ENCODE results near the gene BACH2.

Gene BACH2

GRCh38 chr6:90264561-90264960, 32.1 kb downstream of the BACH2 start:
- TF ChIP-seq CTCF (IDR thresholded peaks at IDR 0.05; ENCODE audit: borderline replicate concordance, insufficient read depth, low read depth, low read length): no peak
- H3K4me3 ChIP-seq (ENCODE audit: low read depth, low read length): no peak overlapping the region

- TF ChIP-seq CTCF (IDR thresholded peaks at IDR 0.05; ENCODE audit: borderline replicate concordance, insufficient read depth, low read depth, low read length): no peak
- no peak overlapping the region for H3K4me3 ChIP-seq (ENCODE audit: low read depth, low read length)
Observed at GRCh38 chr6:90263633-90264032, 33.0 kb downstream of the BACH2 start.

GRCh38 chr6:90261801-90262200, 34.8 kb downstream of the BACH2 start:
- no peak overlapping the region for H3K4me3 ChIP-seq (ENCODE audit: low read depth, low read length)
- no peak for TF ChIP-seq CTCF (IDR thresholded peaks at IDR 0.05; ENCODE audit: borderline replicate concordance, insufficient read depth, low read depth, low read length)

- no peak overlapping the region for H3K4me3 ChIP-seq (ENCODE audit: low read depth, low read length)
- no peak for TF ChIP-seq CTCF (IDR thresholded peaks at IDR 0.05; ENCODE audit: borderline replicate concordance, insufficient read depth, low read depth, low read length)
Observed at GRCh38 chr6:90257486-90257738, 39.2 kb downstream of the BACH2 start.

- H3K4me3 ChIP-seq (ENCODE audit: low read depth, low read length): no peak overlapping the region
- no peak for TF ChIP-seq CTCF (IDR thresholded peaks at IDR 0.05; ENCODE audit: borderline replicate concordance, insufficient read depth, low read depth, low read length)
Observed at GRCh38 chr6:90256698-90257485, 39.8 kb downstream of the BACH2 start.

- TF ChIP-seq CTCF (IDR thresholded peaks at IDR 0.05; ENCODE audit: borderline replicate concordance, insufficient read depth, low read depth, low read length): no peak
- no peak overlapping the region for H3K4me3 ChIP-seq (ENCODE audit: low read depth, low read length)
Observed at GRCh38 chr6:90253631-90254030, 43.0 kb downstream of the BACH2 start.

- H3K4me3 ChIP-seq (ENCODE audit: low read depth, low read length): no peak overlapping the region
- TF ChIP-seq CTCF (IDR thresholded peaks at IDR 0.05; ENCODE audit: borderline replicate concordance, insufficient read depth, low read depth, low read length): no peak
Observed at GRCh38 chr6:90251295-90251992, 45.2 kb downstream of the BACH2 start.

Measured in GM12875 (cell line).